ENCODE results near the gene CHST8.

CHST8 gene

GRCh38 chr19:33773704-33774624, 152.2 kb downstream of the CHST8 start:
- Mint-ChIP-seq H3K27ac (no peak overlapping the region), H3K4me1 (ENCODE audit: low read depth) (peaks cover 7% of the 10 kb centered on the region), H3K4me3 (no peak overlapping the region), H3K27me3 (peaks cover 9% of the 10 kb centered on the region), H3K9me3 (no peaks in the 10 kb centered on the region), H3K36me3 (ENCODE audit: low read depth) (no peaks in the 10 kb centered on the region)
- intact Hi-C loops (cut with micrococcal nuclease): loop anchor here (5.0 kb wide), 1 partner anchor 632 kb away; no protein-coding TSS in a partner anchor

DNA sequence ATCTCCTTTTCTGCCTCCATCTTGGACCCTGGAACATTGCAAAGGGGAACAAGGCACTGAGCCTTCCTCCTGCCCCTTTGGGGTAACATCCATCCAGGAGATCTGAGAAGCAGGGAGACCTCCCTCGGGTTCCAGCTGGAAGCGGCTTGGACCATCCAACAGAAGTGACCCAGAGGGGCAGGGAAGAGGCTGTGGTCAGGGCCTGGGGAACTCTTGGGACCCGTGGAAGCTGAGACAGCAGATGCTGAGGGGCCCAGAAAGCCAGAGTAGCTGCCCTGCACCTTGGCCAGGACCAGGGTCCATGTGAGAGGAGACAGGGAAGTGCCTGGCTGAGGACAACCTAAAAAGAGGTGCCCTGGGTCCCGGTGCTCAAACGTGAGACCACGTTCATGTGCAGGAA, 153.0 kb downstream of the CHST8 start:
- intact Hi-C loops (cut with micrococcal nuclease): loop anchor here (5.0 kb wide), 3 partner anchors 223 to 632 kb away; no protein-coding TSS in a partner anchor

DNA sequence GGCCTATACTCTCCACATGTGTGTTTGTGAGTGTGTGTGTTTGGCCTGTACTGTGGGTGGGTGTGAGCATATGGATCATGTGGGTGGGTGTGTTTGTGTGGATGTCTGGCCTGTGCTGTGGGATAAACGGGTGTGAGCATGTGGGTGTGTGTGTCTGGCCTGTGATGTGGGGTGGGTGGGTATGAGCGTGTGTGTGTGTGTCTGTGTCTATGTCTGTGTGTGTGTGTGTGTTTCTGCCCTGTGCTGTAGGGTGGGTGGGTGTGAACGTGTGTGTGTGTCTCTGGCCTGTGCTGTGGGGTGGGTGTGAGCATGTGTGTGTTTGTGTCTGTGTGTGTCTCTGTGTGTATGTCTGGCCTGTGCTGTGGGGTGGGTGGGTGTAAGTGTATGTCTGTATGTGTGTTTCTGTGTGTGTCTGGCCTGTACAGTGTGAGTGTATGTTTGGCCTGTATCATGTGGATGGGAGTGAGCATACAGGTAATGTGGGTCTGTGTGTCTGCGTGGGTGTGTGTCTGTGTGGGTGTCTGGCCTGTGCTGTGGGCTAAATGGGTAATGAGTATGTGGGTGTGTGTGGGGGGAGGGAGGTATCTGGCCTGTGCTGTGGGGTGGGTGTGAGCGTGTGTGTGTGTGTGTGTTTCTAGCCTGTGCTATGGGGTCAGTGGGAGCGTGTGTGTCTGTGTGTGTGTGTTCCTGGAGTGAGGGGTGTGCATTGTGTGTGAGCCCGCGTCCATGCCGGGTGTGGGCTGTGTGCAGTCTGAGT, 154.2 kb downstream of the CHST8 start:
- Mint-ChIP-seq H3K27me3 (peaks cover 21% of the 10 kb centered on the region), H3K4me1 (ENCODE audit: low read depth) (peaks cover 7% of the 10 kb centered on the region), H3K4me3 (no peak overlapping the region), H3K9me3 (no peaks in the 10 kb centered on the region), H3K27ac (no peak overlapping the region), H3K36me3 (ENCODE audit: low read depth) (no peaks in the 10 kb centered on the region)
- intact Hi-C loops (cut with micrococcal nuclease): loop anchor here (5.0 kb wide), 2 partner anchors 221 to 371 kb away; no protein-coding TSS in a partner anchor

More for the DNA sequence above, 153.0 kb downstream of the CHST8 start:
- H3K27ac Mint-ChIP-seq: no peak overlapping the region
- no peak overlapping the region for H3K4me3 Mint-ChIP-seq
- H3K36me3 Mint-ChIP-seq (ENCODE audit: low read depth): no peaks in the 10 kb centered on the region
- no peaks in the 10 kb centered on the region for H3K9me3 Mint-ChIP-seq
- H3K27me3 Mint-ChIP-seq: peaks cover 16% of the 10 kb centered on the region
- H3K4me1 Mint-ChIP-seq (ENCODE audit: low read depth): peaks cover 7% of the 10 kb centered on the region

GRCh38 chr19:33777351-33777750, 155.6 kb downstream of the CHST8 start:
- intact Hi-C loops (cut with micrococcal nuclease): loop anchor here (5.0 kb wide), 2 partner anchors 220 to 370 kb away; no protein-coding TSS in a partner anchor
- H3K4me3 Mint-ChIP-seq: no peak overlapping the region
- H3K4me1 Mint-ChIP-seq (ENCODE audit: low read depth): peaks cover 7% of the 10 kb centered on the region
- H3K36me3 Mint-ChIP-seq (ENCODE audit: low read depth): no peaks in the 10 kb centered on the region
- no peaks in the 10 kb centered on the region for H3K9me3 Mint-ChIP-seq
- peaks cover 21% of the 10 kb centered on the region for H3K27me3 Mint-ChIP-seq
- no peak overlapping the region for H3K27ac Mint-ChIP-seq

DNA sequence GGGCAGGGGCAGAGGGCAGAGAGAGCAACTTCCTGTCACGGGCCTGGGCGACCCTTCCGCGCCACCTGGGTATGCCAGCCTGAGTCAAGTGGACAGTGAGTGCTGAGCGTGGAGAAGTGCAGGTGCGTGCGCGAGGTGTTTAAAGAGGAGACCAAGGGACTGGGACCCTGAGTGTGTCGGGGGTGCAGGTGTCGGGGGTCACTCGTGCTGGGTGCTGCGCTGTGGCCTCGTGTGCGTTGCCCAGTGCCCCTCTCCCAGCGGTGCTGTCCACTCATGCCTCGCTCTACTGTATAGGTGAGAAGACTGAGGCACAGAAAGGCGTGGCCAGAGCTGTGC, 156.0 kb downstream of the CHST8 start:
- Mint-ChIP-seq H3K4me3 (no peak overlapping the region), H3K36me3 (ENCODE audit: low read depth) (no peaks in the 10 kb centered on the region), H3K9me3 (no peaks in the 10 kb centered on the region), H3K4me1 (ENCODE audit: low read depth) (peaks cover 7% of the 10 kb centered on the region), H3K27me3 (peaks cover 23% of the 10 kb centered on the region), H3K27ac (no peak overlapping the region)
- intact Hi-C loops (cut with micrococcal nuclease): loop anchor here (1.0 to 5.0 kb wide), 3 partner anchors 220 to 370 kb away; no protein-coding TSS in a partner anchor

- Mint-ChIP-seq H3K4me1 (ENCODE audit: low read depth) (peaks cover 7% of the 10 kb centered on the region), H3K4me3 (peak overlapping the region; percentile 30), H3K27me3 (peaks cover 24% of the 10 kb centered on the region), H3K27ac (no peak overlapping the region), H3K36me3 (ENCODE audit: low read depth) (no peaks in the 10 kb centered on the region), H3K9me3 (no peaks in the 10 kb centered on the region)
- intact Hi-C loops (cut with micrococcal nuclease): loop anchor here (1.0 to 5.0 kb wide), 3 partner anchors 219 to 369 kb away; no protein-coding TSS in a partner anchor
Observed at GRCh38 chr19:33778089-33778791, 156.5 kb downstream of the CHST8 start.

- Mint-ChIP-seq H3K36me3 (ENCODE audit: low read depth) (no peaks in the 10 kb centered on the region), H3K9me3 (no peaks in the 10 kb centered on the region)
Observed at GRCh38 chr19:33779849-33780248, 158.1 kb downstream of the CHST8 start.

GRCh38 chr19:33780251-33780650, 158.5 kb downstream of the CHST8 start:
- H3K4me1 Mint-ChIP-seq (ENCODE audit: low read depth): peaks cover 7% of the 10 kb centered on the region
- intact Hi-C loops (cut with micrococcal nuclease): no loop called here
- H3K27me3 Mint-ChIP-seq: peaks cover 26% of the 10 kb centered on the region
- no peaks in the 10 kb centered on the region for H3K9me3 Mint-ChIP-seq
- no peaks in the 10 kb centered on the region for H3K36me3 Mint-ChIP-seq (ENCODE audit: low read depth)
- no peak overlapping the region for H3K27ac Mint-ChIP-seq
- H3K4me3 Mint-ChIP-seq: no peak overlapping the region

More at GRCh38 chr19:33779849-33780248, 158.1 kb downstream of the CHST8 start:
- intact Hi-C loops (cut with micrococcal nuclease): loop anchor here (5.0 kb wide), 2 partner anchors 217 to 367 kb away; no protein-coding TSS in a partner anchor
- Mint-ChIP-seq H3K27me3 (peaks cover 24% of the 10 kb centered on the region), H3K4me3 (no peak overlapping the region), H3K27ac (no peak overlapping the region), H3K4me1 (ENCODE audit: low read depth) (peaks cover 7% of the 10 kb centered on the region)

DNA sequence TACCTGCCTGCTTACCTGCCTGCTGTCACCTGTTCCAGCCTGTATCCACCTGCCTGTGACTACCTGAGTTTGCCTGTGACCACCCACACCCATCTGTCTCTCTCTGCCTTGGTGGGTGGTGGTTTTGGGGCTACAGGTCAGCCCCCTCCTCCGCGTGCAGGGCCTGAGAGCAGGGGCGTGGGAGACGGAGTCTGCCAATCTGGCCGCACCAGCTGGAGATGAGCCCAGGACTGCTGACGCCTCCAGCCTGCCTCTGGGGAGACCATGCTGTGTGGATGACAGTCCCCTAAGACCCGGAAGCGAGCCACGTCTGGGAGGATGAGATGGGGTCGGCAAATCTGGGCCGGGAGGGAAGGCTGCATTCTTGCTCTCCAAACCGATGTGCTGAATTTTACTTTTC, 159.0 kb downstream of the CHST8 start:
- intact Hi-C loops (cut with micrococcal nuclease): no loop called here
- Mint-ChIP-seq H3K27ac (no peak overlapping the region), H3K36me3 (ENCODE audit: low read depth) (no peaks in the 10 kb centered on the region), H3K9me3 (no peaks in the 10 kb centered on the region), H3K4me1 (ENCODE audit: low read depth) (peaks cover 7% of the 10 kb centered on the region), H3K27me3 (peaks cover 27% of the 10 kb centered on the region), H3K4me3 (no peak overlapping the region)

- no peaks in the 10 kb centered on the region for H3K9me3 Mint-ChIP-seq
- no peaks in the 10 kb centered on the region for H3K36me3 Mint-ChIP-seq (ENCODE audit: low read depth)
- H3K27me3 Mint-ChIP-seq: peaks cover 30% of the 10 kb centered on the region
- peaks cover 7% of the 10 kb centered on the region for H3K4me1 Mint-ChIP-seq (ENCODE audit: low read depth)
- intact Hi-C loops (cut with micrococcal nuclease): no loop called here
- no peak overlapping the region for H3K4me3 Mint-ChIP-seq
- H3K27ac Mint-ChIP-seq: no peak overlapping the region
Observed at GRCh38 chr19:33781415-33781935, 159.7 kb downstream of the CHST8 start.

DNA sequence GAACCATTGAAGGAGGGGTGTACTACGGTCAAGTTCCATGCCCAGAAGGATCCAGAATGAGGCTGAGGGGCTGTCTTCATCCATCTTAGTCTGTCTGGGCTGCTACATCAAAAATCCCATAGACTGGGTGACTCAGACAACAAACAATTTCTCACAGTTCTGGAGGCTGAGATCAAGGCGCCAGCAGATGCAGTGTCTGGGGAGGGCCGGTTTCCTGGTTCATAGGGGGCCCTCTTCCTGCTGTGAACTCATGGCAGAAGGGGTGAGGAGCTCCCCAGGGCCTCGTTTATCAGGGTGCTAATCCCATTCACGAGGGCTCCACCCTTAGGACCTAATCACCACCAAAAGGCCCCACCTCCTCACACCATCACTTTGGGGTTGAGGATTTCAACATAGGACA, 160.2 kb downstream of the CHST8 start:
- no peaks in the 10 kb centered on the region for H3K36me3 Mint-ChIP-seq (ENCODE audit: low read depth)
- H3K9me3 Mint-ChIP-seq: no peaks in the 10 kb centered on the region
- H3K4me1 Mint-ChIP-seq (ENCODE audit: low read depth): peaks cover 7% of the 10 kb centered on the region
- H3K27ac Mint-ChIP-seq: no peak overlapping the region
- peaks cover 30% of the 10 kb centered on the region for H3K27me3 Mint-ChIP-seq
- intact Hi-C loops (cut with micrococcal nuclease): no loop called here
- H3K4me3 Mint-ChIP-seq: no peak overlapping the region

DNA sequence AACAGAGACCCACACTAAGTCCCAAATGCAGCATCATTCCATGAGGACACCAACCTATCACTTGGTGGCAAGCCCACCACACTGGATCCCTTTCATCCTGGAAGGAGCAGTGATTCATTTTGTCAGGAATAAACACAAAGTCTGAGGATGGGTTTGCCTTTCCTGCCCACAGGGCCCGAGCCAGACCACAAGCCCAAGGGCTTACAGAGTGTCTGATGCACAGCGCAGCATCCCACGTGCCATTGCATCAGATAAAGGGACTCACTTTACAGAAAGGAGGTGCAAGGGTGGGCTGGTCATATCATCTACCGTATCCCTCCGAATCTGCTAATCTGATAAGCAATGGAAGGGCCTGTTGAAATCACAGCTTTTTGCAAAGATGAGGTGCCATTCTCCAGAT, 162.7 kb downstream of the CHST8 start:
- H3K27me3 Mint-ChIP-seq: peaks cover 24% of the 10 kb centered on the region
- H3K4me3 Mint-ChIP-seq: no peak overlapping the region
- H3K9me3 Mint-ChIP-seq: no peaks in the 10 kb centered on the region
- H3K36me3 Mint-ChIP-seq (ENCODE audit: low read depth): no peaks in the 10 kb centered on the region
- intact Hi-C loops (cut with micrococcal nuclease): no loop called here
- H3K27ac Mint-ChIP-seq: no peak overlapping the region
- H3K4me1 Mint-ChIP-seq (ENCODE audit: low read depth): no peaks in the 10 kb centered on the region

DNA sequence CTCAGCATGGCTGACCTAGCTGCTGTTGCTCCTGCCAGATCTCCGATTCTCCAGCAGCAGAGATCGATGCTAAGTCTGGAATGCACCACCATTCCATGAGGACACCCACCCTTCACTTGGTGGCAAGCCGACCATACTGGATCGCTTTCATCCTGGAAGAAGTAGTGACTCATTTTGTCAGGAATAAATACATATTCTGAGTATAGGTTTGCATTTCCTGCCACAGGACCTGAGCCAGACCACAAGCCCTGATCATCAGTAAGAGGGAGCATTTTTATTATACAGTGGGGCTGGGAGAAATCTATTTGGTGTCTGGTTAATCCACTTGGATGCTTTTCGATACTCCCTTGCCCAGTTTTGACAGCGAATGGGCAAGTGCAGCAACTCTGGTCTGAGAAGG, 164.0 kb downstream of the CHST8 start:
- H3K36me3 Mint-ChIP-seq (ENCODE audit: low read depth): no peaks in the 10 kb centered on the region
- no peaks in the 10 kb centered on the region for H3K9me3 Mint-ChIP-seq
- no peaks in the 10 kb centered on the region for H3K4me1 Mint-ChIP-seq (ENCODE audit: low read depth)
- H3K4me3 Mint-ChIP-seq: no peak overlapping the region
- H3K27ac Mint-ChIP-seq: no peak overlapping the region
- intact Hi-C loops (cut with micrococcal nuclease): no loop called here
- H3K27me3 Mint-ChIP-seq: peaks cover 19% of the 10 kb centered on the region
